Measurements from ENCODE around the gene THRSP.

DNA sequence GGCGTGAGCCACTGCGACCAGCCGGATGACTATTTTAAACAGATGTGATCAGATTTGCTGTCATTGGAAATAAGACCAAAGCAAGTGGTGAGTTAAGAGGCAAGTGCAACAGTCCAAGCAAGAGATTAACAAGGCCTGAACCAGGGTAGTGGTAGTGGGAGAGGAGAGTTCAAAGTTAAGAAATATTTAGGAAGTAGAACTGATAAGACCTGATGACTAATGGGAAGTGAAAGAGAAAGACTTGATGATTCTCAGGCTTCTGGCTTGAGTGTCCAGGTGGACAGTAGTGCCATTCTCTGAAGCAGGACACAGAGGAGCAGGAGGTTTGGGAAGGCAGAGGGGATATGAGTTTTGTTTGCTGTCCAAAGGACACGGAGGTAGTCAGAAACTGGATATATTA is 8.8 kb downstream of the THRSP start:
- TF ChIP-seq, protein P1, sequence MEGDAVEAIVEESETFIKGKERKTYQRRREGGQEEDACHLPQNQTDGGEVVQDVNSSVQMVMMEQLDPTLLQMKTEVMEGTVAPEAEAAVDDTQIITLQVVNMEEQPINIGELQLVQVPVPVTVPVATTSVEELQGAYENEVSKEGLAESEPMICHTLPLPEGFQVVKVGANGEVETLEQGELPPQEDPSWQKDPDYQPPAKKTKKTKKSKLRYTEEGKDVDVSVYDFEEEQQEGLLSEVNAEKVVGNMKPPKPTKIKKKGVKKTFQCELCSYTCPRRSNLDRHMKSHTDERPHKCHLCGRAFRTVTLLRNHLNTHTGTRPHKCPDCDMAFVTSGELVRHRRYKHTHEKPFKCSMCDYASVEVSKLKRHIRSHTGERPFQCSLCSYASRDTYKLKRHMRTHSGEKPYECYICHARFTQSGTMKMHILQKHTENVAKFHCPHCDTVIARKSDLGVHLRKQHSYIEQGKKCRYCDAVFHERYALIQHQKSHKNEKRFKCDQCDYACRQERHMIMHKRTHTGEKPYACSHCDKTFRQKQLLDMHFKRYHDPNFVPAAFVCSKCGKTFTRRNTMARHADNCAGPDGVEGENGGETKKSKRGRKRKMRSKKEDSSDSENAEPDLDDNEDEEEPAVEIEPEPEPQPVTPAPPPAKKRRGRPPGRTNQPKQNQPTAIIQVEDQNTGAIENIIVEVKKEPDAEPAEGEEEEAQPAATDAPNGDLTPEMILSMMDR (IDR thresholded peaks at IDR 0.05), result no peak
- no peak for TF ChIP-seq POLR2AphosphoS5 (IDR thresholded peaks at IDR 0.05; ENCODE audit: insufficient read depth in 1 of 2, low read depth in 1 of 2)
- TF ChIP-seq POLR2A (IDR thresholded peaks at IDR 0.05), result no peak

Data from vagina (tissue), 2 donors.